HG02943 (cell line): ENCODE results near the gene SKAP1.

Experiments used
- ATAC-seq: cut with Tn5 transposase; IDR thresholded peaks from one replicate; pipeline ENCODE4 v1.9.1; 2021; ENCODE audit warnings: mild to moderate bottlenecking, low read depth, moderate library complexity; ENCODE audit not compliant: unreplicated experiment

SKAP1 gene

DNA sequence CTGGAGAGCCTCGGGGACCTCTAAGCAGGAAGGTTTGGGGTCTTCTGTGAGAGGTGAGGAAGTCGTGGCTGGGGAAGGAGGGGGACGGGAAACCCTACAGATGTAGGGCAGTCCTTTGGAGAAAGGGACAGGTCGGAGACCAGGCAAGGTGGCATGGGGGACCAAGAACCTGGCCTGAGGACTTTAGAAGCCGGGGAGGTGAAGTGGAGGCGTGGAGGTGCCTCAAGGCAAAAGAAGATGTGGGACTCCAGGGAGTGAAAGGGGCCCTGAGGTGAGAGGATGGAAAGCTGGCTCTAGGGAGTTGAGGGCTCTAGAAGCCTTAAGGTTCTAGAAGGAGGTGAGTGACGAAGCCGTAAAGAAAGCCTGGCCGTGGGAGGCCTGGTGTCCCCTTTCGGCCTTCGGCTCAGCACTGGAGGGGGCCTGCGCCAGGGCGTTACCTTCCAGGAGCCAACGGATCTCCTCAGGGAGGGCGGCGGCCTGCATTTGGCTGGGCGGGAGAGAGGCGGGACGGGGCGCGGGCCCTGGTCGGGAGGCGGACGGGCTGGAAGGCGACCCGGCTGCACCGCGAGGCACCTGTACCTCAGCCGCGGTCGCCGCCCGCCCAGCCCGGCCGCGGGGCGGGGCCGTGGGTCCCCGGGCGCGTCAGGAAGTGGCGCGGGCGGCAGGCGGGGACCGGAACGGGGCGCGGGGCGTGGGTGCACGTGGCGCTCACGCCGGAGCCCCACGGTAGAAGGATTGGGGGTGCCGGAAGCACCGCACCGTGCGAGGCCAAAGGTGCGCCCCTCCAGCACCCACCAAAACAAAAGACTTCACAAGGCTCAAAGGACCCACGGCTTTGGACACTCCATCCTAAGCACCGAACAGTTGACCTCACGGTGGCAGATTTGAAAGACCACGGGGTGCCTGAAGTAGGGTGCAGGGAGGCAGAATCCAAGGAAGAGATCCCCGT is at the start of gene SKAP1:
Gene SKAP1, minus strand, starts transcription at position 577 of the 949 bp plus-strand sequence.
- no peak for ATAC-seq

DNA sequence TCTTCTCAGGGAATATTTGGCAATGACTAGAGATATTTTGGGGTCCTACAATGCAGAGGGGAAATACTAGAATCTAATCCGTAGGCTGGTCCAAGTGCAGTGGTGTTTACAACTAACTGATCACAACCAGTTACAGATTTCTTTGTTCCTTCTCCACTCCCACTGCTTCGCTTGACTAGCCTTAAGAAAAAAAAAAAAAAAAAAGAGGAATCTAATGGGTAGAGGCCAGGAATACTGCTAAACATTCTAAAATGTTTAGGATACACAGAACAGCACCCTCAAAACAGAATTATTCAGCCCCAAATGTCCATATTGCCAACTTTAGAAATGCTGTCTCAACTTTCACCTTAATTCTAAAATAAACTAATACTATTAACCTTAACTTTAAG is 49.0 kb upstream of the SKAP1 start:
- ATAC-seq: no peak

DNA sequence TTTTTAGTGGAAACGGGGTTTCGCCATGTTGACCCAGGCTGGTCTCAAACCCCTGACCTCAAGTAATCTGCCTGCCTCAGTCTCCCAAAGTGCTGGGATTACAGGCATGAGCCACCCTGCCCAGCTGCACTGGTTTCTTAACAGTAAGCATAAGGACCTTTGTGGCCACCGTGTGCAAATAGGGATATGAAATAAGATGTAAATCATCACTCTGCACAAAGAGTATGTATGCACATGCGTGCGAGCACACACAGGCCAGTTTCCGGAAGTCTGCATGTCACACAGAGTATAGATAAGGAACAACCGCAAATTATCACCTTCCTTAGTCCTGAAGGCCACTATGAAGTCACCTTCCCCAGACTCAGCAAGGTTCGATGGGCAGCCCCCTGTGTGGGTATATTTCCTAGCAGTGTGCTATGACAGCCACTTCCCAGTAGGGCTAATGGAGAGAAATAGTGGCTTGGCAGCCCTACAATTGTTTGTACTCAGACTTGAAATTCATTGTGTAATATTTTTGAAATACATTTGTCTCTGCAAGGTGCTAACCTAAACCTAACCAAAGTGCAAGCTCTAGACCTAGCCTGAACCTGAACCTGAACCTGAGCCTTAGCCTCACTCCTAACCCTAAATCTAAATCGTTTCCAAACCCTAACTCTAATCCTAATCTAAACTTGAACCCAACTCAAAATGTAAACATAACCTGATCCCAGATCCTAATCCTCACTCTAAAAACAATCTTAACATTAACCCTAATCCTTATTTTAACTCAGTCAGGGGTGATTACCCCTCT is 48.4 kb upstream of the SKAP1 start:
- no peak for ATAC-seq

DNA sequence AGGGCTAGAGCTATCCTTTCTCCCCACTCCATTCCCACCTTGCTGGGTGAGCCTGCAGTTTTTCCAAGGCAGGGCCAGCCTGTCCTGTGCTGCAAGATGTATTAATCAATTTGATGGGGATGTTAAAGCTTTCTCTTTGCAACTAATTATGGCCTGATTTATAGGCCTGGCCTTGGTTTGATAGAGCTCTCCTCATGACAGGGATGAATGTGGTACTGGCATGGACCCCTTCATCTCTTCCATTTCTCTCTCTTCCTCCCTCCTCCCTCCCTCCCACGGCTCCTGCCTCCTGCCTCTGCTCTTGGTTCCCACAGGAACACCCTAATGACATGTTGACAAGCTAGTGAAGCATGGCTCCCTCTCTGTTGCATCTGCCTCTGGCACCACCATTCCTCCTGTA is 47.2 kb upstream of the SKAP1 start:
- no peak for ATAC-seq

DNA sequence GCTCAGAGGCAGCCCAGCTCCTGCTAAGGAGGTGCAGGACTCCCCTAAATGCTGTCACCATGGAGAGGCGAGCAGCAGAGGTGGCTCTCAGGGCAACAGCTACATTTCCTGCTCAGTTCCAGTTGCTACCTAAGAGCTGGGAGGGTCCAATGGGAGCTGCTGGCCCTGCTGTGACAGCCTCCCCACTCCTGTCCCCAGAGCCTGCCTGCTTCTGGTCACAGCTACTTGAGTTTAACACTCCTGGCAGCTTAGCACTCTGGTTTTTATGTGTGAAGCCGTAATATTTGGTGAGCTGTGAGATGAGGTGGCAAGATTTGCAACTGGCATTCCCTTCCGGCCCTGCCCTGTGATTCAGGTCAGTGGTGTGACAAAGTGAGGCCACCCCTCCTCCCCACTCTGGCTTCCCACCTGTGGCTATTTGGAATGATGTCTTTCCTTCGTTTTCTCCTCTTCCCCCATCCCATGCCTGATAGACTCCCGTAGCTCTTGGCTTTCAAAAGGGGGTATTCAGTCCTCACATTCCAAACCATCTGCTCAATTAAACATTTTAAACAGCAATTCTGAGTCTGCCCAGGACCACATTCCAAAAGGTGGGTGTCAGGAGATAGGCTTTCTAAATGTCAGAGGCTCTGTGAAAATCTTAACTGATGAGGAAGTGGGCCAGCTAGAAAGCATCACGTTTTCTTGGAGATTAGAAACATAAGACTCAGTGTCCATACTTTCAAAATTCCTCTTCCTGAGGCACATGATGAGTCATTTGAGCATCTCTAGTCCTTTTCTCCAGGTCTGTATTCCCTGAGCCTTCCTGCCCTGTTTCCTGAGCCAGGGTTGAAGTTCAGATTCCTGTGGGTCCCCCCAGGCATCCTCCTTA is 42.6 kb upstream of the SKAP1 start:
- ATAC-seq: no peak

DNA sequence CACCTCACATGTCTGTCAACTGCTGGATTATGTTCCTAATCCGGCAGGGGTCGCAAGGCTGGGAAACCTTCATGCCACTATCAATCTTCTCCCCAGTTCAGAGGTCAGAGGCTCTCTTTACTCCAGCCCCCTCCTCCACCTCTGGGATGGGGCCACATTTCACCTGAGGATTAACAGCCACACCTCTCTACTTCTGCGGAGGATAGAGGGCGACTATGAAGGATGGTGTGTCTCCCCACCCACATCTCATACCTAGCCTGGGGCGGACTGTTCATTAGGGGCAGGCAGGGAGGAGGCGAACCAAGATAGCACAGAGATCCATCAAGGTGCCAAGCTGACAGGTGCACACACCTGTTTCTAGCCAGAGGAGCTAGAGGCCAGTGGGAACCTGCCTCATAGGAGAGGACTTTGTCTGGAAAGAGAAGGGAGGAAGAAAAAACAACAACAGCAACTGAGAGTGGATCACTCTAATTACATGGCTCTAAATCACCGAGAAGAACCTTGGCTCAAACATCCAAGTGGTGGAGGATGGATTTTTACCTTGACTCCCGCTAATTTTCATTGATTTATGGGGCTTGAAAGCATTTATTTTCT is 41.9 kb upstream of the SKAP1 start:
- no peak for ATAC-seq

DNA sequence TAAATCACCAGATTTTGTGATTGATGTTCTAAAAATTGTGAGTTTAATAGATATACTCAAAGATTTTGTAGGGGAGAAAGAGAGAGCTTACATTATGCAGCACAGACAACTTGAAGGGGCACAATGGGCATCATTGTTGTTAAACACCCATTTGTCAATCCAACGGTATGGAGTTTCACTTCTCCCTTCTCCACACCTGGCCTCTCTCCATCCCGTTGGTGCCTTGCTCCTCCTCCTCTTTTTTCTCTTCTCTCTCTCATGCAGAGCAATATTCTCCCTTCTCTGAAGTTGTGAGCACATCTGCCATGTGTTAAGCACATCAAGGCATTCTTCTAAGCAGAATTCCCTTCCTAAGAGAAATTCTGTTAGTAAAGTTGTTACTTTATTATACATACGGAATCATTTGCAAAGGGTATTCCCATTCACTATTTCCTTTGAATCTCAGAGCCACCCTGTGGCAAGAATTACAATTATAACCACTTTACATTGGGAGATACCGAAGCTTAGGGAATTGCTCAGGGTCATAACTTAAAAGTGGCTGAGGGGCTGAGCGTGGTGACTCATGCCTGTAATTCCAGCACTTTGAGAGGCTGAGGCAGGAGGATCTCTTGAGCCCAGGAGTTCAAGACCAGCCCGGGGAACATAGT is 40.5 kb upstream of the SKAP1 start:
- no peak for ATAC-seq

DNA sequence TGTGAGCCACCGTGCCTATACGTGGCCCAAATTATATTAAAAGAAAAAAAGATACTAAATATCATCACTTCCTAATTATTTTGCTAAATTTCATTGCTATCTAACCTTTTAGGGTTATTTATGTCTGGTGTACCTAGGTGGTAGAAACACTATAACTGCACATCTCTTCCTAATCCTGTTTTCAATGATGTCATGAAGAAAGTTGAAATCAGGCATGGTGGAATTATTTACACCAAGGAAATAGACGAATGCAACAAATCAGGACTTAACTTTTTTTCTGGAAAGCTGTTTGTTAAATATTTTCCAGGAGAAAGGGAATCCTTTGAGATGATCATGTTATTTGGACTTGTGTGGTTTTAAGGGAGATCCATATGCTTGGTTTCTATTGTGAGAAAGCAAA is 39.2 kb upstream of the SKAP1 start:
- no peak for ATAC-seq

DNA sequence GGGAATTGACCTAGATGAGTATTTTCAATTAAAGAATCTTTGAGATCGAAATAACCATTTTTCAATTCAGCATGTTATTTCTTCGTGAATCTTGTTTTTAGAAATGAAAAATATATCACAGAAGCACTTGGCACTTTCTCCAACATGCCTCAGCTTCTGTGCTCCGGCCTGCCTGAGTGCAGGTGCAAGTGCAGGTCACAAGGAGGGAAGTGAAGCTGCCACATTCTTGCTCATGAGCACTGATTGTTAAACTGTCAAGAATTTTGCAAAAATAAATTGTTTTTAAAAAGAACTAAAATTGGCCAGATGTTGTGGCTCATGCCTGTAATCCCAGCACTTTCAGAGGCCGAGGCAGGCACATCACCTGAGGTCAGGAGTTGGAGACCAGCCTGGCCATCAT is 38.3 kb upstream of the SKAP1 start:
- no peak for ATAC-seq

DNA sequence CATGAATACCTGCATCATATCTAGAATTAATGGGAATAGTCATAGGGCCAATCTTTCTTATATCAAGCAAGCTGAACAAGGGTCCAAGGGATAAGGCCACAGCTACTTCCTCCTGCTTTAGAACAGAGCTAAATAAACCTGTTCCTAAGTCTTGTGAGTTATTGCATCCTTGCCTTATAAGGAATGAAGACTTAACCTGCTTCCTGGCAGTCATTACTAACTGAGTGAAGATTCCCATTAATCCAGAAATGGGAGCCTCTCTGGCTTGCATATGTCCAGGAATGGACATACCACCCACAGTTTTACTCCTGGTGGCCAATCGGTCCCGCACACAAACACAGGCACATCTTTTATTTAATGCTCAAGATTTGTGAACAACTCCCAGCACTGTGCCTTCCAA is 35.9 kb upstream of the SKAP1 start:
- ATAC-seq: no peak

DNA sequence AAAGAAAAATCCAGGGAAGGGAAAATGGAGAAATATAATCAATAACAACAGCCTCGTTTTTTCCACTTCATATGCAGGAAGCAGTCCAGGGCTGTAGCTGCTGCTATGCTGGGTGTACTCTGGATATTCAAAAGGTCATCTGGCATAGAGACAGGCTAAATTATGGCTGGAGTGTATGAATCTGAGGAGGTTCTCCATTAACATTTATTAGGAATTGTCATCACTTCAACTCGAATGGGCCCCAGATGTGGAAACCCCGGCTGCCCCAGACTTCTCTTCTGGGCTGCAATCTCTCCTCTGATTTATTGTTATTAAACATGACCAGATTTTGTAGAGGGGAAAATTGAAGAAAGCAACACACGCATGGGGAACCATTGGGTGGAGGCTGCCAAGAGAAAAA is 33.5 kb upstream of the SKAP1 start:
- no peak for ATAC-seq

DNA sequence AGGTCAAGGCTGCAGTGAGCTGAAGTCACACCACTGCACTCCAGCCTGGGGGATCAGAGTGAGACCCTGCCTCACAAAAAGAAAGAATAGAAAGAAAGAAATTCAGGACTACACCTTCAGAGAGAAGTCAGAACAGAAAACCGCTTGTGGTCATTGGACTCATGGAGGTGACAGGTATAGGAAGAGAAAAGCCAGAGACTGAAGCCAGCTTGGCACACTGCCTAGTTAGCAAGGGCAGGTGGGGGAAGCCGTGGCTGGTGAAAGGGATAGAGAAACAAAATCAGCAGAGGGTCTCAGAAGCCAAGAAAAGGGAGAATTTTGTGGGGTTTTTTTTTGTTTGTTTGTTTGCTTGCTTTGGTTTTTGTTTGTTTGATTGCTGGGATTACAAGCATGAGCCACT is 32.9 kb upstream of the SKAP1 start:
- ATAC-seq: no peak

DNA sequence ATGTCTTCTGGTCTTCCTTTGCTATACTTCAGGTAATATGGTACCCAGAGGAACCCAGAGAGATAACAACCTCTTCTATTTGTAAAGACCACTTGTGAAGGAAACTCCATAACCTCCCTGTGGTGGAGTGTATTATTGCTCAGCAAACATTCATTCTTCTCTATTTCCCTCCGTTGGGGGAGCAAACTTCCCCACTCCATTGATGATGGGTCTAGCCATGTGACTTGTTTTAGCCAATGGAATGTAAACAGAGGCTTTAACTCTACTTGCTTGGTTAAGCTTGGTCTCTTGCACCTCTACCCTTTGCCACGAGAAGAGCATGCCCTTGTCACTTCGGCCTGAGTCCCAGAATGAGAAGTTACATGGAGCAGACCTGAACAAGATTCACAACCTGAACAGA is 30.0 kb upstream of the SKAP1 start:
- no peak for ATAC-seq

DNA sequence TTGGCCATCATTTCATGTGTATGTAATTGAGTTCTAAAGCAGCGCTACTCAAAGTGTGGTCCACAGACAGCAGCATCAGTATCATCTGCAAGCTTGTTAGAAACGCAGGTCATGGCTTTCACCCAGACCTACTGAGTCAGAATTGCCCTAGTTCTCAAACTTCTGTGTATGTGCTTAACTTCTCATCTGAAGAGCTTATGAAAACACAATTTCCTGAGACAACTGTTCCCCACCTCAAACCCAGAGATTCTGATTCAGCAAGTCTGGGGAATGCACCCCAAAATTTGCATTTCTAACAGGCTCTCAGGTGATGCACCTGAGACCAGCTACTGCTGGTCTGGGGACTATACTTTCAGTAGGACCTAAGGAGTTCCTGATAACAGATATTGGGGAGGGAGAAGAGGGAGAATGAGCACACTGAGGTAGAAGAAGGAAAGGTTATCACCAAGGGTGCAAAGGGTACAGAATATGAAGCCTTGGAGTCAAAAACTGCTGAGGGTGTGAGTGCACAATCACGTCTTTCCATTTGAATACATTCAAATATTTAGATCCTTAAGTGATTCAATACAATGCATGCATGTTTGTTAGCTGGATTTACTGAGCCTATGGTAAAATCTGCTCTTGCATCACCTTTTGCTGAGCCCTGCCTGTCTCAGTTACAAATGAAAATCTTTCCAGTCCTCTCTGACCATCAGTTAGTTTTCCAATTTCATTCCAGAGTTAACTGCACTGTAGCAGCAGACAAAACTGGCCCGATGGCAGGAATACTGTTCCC is 29.2 kb upstream of the SKAP1 start:
- no peak for ATAC-seq

DNA sequence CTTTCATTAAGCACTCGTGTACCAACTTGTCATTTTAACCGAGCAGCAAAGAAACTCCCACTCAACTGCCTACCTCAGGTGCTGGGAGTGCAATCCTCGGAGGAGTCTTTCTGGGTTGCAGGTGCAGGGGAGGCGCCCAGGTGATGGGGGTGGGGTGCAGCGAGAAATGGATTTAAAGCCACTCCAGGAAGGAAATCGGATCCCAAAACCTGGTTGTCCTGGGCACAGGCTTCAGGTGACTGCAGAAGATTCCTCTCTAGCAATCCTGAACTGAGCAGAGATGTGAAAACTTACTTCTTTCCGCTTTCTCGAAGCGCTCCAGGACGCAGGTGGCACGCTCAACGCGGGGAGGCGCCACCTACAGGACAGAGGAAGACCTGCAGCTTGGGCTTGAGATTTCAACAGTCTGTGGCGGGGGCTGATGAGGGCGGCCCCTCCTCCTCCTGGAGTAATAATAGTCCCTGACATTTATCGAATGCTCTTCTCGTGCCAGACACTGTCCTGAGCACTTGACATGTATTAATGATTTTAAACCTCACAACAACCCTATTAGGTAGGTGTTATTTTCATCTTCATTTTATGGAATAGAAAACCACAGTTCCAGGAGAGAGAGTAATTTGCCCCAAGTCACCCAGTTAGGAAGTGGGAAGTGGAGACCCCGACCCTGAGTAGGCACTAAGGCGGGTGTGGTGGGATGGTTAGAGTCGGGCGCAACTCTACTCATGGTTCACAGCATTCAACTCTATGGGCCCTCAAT is 27.2 kb upstream of the SKAP1 start:
- no peak for ATAC-seq

DNA sequence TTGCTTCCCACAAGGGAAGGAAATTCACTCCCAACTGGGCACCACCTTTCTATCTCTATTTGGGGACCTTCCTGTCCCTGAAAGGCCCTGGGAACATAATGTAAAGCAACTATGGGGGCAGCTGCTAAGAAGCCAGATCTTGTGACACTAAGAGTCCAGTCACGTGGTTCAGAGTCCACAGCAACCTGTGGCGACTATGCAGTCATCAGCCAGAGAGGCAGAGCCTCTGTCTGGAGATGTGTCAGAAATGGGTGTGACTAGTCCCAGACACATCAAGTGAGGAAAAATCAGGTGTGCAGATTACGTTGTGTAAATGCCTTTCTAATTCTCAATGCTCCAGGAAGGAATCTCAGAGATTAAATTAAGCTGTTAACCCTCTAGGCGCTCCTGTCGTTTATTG is 26.6 kb upstream of the SKAP1 start:
- no peak for ATAC-seq

DNA sequence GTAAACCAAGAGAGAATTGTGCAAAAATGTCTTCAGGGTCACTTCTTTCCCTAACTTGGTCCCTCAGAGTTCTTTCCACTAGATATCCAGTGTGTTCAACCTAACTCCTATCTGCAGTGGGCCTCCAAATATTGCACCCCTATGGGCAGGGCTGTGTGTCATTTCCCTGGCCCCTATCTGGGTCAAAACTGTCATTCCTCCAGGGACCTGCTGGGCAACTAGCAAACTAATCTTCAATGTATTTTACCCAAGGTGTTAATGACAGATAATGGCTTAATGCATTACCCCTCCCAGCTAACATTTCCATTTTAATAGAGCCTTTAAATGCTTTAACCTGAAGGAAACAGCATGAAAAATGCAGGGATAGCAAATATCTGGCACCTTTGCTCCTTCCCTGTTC is 25.8 kb upstream of the SKAP1 start:
- ATAC-seq: no peak

DNA sequence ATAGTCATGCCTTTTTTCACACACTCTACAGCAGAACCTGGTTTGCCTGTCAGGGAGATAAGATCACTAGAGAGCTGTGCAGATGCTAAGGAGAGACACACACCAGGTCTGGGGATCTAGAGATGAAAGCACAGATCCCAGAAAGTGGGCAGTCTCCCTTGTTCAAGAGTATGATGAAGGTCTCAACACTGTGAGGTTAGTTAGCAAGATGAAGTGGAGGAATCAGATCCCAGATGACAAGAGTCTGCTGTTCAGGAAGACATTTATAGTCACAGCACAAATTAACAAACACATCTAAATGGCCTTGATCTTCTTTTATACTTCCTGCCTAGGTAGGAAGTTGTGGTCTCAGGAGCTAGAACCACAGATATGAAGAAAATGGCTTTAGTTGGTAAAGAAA is 23.4 kb upstream of the SKAP1 start:
- ATAC-seq: no peak
